ENCODE data around the gene MIPOL1. TPM values are rescaled to one million over a fixed set of nuclear protein-coding genes. Genes with fewer than 3 reads are reported as not detected.

The MIPOL1 gene
- total and polyA plus RNA-seq, 2 of the 13 experiments (the other 11 are each of a cell fraction or from before 2014, with no cell fraction given): 8.6 to 34.2 TPM

DNA sequence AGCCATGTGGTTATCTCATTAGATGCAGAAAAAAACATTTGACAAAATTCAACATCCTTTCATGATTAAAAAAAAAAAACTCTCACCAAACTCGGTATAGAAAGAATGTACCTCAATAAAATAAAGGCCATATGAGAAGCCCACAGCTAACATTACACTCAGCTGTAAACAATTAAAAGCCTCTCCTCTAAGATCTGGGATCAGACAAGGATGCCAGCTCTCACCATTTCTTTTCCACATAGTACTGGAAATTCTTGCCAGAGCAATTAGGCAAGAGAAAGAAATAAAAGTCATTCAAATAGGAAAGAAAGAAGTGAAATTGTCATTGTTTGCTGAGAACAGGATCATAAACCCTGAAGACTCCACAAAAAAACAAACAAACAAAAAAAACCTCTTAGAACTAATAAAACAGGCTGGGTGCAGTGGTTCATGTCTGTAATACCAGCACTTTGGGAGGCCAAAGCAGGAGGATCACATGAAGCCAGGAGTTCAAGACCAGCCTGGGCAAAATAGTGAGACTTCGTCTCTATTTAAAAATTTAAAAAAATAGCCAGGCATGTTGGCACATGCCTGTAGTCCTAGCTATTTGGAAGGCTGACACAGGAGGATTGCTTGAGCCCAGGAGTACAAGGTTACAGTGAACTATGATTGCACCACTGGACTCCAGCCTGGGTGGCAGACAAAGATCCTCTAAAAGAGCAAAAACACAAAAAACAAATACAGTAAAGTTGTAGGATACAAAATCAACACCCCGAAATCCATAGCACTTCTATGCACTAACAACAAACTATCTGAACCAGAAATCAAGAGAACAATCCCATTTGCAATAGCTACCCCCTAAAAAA lies 282.9 kb downstream of the MIPOL1 start (continued):
- TF ChIP-seq ARNTL (CRISPR knock-in tag; IDR thresholded peaks at IDR 0.05) (no peak), SMAD9 (CRISPR knock-in tag; IDR thresholded peaks at IDR 0.05) (0 out of 2 replicates have a peak, but pooled peaks have one; percentile 50), SRF (IDR thresholded peaks at IDR 0.05; ENCODE audit: low read depth, low read length) (no peak), SNRNP70 (IDR thresholded peaks at IDR 0.05; ENCODE audit: low read depth, low read length) (no peak), MEF2D (CRISPR knock-in tag; IDR thresholded peaks at IDR 0.05) (no peak), NR3C1 (CRISPR knock-in tag; IDR thresholded peaks at IDR 0.05) (no peak), CHCHD3 (CRISPR knock-in tag; IDR thresholded peaks at IDR 0.05) (no peak), NPAS2 (CRISPR knock-in tag; IDR thresholded peaks at IDR 0.05; ENCODE audit: borderline replicate concordance) (no peak), RAD21 (CRISPR knock-in tag; IDR thresholded peaks at IDR 0.05) (no peak), IKZF4 (CRISPR knock-in tag; IDR thresholded peaks at IDR 0.05; ENCODE audit: borderline replicate concordance, low read depth, not compliant biosample characterization) (no peak), REST (IDR thresholded peaks at IDR 0.05; ENCODE audit: borderline replicate concordance in 1 of 2, low read depth in 1 of 2, low read length in 2 of 2) (0 out of 4 replicates have a peak, but pooled peaks of 1 of the 2 experiments have one; percentile 8), JARID2 (CRISPR knock-in tag; IDR thresholded peaks at IDR 0.05; ENCODE audit: insufficient replicate concordance) (no peak), KLF12 (CRISPR knock-in tag; IDR thresholded peaks at IDR 0.05; ENCODE audit: borderline replicate concordance) (no peak), ZNF839 (CRISPR knock-in tag; IDR thresholded peaks at IDR 0.05; ENCODE audit: borderline replicate concordance) (no peak), TERF1 (CRISPR knock-in tag; IDR thresholded peaks at IDR 0.05) (no peak), ZNF263 (CRISPR knock-in tag; IDR thresholded peaks at IDR 0.05) (no peak), ZNF432 (CRISPR knock-in tag; IDR thresholded peaks at IDR 0.05; ENCODE audit: borderline replicate concordance) (no peak), PLSCR1 (CRISPR knock-in tag; IDR thresholded peaks at IDR 0.05; ENCODE audit: borderline replicate concordance) (no peak)
- TF ChIP-seq, protein P1, sequence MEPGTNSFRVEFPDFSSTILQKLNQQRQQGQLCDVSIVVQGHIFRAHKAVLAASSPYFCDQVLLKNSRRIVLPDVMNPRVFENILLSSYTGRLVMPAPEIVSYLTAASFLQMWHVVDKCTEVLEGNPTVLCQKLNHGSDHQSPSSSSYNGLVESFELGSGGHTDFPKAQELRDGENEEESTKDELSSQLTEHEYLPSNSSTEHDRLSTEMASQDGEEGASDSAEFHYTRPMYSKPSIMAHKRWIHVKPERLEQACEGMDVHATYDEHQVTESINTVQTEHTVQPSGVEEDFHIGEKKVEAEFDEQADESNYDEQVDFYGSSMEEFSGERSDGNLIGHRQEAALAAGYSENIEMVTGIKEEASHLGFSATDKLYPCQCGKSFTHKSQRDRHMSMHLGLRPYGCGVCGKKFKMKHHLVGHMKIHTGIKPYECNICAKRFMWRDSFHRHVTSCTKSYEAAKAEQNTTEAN (CRISPR knock-in tag; conservative IDR thresholded peaks at IDR 0.05): peak; percentile 81; the same call in 1 of the 2 replicates
- TF ChIP-seq, protein P2, sequence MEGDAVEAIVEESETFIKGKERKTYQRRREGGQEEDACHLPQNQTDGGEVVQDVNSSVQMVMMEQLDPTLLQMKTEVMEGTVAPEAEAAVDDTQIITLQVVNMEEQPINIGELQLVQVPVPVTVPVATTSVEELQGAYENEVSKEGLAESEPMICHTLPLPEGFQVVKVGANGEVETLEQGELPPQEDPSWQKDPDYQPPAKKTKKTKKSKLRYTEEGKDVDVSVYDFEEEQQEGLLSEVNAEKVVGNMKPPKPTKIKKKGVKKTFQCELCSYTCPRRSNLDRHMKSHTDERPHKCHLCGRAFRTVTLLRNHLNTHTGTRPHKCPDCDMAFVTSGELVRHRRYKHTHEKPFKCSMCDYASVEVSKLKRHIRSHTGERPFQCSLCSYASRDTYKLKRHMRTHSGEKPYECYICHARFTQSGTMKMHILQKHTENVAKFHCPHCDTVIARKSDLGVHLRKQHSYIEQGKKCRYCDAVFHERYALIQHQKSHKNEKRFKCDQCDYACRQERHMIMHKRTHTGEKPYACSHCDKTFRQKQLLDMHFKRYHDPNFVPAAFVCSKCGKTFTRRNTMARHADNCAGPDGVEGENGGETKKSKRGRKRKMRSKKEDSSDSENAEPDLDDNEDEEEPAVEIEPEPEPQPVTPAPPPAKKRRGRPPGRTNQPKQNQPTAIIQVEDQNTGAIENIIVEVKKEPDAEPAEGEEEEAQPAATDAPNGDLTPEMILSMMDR (CRISPR knock-in tag; IDR thresholded peaks at IDR 0.05): no peak
